Mammary epithelial cell (primary cell): Measurements from ENCODE around the gene FHL1.

Experiments
- EZH2 ChIP-seq: IDR thresholded peaks from 2 replicates; pipeline ENCODE4 v1.6.1; 2012; ENCODE audit warnings: low read length, inconsistent platforms, borderline replicate concordance
- TF ChIP-seq, protein P1 (sequence below), 2 donors: IDR thresholded peaks in 1 of 2; conservative IDR thresholded peaks in 1 of 2; 2 replicates each; pipeline ENCODE4 v1.5.1; 2011 to 2012; ENCODE audit warnings: inconsistent platforms in 2 of 2, low read length in 2 of 2, mild to moderate bottlenecking in 2 of 2, control low read depth in 1 of 2, low read depth in 1 of 2; ENCODE audit not compliant: insufficient read depth in 1 of 2; ENCODE audit errors: extremely low read depth in 1 of 2

DNA sequence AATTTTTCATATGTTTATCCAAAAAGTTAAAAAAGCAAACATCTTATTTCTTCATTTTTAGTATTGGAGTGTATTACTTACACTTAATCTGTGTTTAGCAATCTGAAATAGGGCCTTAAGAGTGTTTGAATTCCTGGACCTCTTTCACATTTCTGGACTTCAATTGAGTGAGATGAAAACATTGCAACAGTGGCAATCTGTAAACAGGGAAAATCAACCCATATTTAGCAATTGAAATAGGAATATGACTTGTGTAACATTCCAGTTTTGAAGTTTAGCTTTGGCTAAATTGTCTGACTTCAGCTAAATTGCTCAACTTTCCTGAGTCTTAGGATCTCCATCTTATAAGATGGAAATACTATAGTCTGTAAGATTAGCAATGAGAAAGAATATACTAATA, 34.6 kb upstream of the FHL1 start:
- TF ChIP-seq, protein P1, sequence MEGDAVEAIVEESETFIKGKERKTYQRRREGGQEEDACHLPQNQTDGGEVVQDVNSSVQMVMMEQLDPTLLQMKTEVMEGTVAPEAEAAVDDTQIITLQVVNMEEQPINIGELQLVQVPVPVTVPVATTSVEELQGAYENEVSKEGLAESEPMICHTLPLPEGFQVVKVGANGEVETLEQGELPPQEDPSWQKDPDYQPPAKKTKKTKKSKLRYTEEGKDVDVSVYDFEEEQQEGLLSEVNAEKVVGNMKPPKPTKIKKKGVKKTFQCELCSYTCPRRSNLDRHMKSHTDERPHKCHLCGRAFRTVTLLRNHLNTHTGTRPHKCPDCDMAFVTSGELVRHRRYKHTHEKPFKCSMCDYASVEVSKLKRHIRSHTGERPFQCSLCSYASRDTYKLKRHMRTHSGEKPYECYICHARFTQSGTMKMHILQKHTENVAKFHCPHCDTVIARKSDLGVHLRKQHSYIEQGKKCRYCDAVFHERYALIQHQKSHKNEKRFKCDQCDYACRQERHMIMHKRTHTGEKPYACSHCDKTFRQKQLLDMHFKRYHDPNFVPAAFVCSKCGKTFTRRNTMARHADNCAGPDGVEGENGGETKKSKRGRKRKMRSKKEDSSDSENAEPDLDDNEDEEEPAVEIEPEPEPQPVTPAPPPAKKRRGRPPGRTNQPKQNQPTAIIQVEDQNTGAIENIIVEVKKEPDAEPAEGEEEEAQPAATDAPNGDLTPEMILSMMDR (conservative IDR thresholded peaks at IDR 0.05 in 1 of 2, IDR thresholded peaks at IDR 0.05 in 1 of 2; ENCODE audit: extremely low read depth in 1 of 2, insufficient read depth in 1 of 2, low read depth in 1 of 2, low read length in 2 of 2) = no peak
- TF ChIP-seq EZH2 = no peak
